Activated naive CD8-positive, alpha-beta T cell (primary cell): ENCODE data around the gene KCNJ14.

Experiments
- H3K27ac Mint-ChIP-seq: one replicate; pipeline ENCODE4 v1.8.0; 2021; ENCODE audit warnings: mixed read lengths
- H3K27me3 Mint-ChIP-seq: one replicate; pipeline ENCODE4 v1.8.0; 2021; ENCODE audit warnings: mixed read lengths
- H3K36me3 Mint-ChIP-seq: one replicate; pipeline ENCODE4 v1.8.0; 2021; ENCODE audit warnings: mixed read lengths
- H3K4me1 Mint-ChIP-seq: one replicate; pipeline ENCODE4 v1.8.0; 2021; ENCODE audit warnings: low read depth, mixed read lengths
- H3K4me3 Mint-ChIP-seq: one replicate; pipeline ENCODE4 v1.8.0; 2021; ENCODE audit warnings: mild to moderate bottlenecking, mixed read lengths
- H3K9me3 Mint-ChIP-seq: one replicate; pipeline ENCODE4 v1.8.0; 2021; ENCODE audit warnings: low read depth, mixed read lengths

Gene KCNJ14

DNA sequence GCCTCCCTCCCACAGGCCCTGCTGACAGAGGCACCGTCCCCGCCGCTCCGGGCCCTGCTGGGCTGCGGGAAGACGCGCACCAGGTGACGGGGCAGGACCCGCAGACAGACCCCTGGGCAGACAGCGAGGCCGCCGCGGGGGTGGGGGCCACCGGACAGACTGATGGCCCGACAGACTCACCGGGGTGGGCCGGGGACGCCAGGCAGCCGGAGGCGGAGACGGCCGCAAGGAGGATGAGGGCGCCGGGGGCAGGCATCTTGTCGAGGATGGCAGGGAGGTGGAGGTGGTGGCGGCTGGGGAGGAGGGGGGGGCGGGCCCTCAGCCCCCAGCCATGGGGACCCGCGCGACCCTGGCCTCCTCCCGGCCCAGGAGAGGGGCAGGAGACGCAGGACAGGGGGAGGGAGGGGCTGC, 56.0 kb downstream of the KCNJ14 start:
- H3K4me3 Mint-ChIP-seq = peak overlapping the region; percentile 88
- no peaks in the 10 kb centered on the region for H3K27me3 Mint-ChIP-seq
- peaks cover 8% of the 10 kb centered on the region for H3K4me1 Mint-ChIP-seq
- no peak overlapping the region for H3K27ac Mint-ChIP-seq
- no peaks in the 10 kb centered on the region for H3K9me3 Mint-ChIP-seq
- no peaks in the 10 kb centered on the region for H3K36me3 Mint-ChIP-seq

DNA sequence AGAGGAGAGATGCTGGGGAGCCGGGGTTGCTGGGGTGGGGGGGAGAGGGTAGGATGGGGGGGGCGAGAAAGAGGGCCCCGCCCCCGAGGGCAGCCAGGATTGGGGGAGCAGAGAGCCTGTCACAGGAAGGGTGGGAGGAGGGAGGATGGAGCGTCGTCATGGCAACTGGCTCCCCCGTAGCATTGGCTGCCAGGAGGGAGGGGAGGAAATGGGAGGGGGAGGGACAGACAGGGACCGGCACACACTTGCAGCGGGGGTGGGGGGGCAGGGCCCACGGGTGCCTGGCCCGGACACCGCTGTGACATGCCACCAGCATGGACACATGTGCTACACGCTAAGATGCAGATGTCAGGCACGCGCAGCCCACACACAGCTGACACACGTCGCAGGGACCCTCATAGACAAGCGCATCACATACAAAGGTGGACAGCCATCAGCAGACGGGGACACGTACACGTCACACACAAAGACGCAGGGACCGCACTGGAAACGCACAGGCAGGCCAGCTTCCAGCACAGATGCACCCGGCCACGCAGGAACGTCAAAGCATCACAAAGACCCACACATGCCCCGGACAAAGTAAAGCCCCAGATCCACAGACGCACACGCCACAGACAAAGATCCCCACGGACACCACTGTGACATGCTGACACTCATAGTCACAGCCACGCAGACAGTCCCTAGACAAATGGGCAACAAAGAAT, 56.6 kb downstream of the KCNJ14 start, which contains the start of gene LMTK3:
LMTK3 (minus strand) TSS at position 36 of the 704 bp plus-strand sequence. CDS start 259 bp downstream, outside the sequence.
- Mint-ChIP-seq H3K9me3 (no peaks in the 10 kb centered on the region), H3K4me1 (peaks cover 8% of the 10 kb centered on the region), H3K4me3 (peak within 1 kb of the TSS; percentile 88), H3K36me3 (no peaks in the 10 kb centered on the region), H3K27ac (peak within 1 kb of the TSS; percentile 58), H3K27me3 (no peaks in the 10 kb centered on the region)

DNA sequence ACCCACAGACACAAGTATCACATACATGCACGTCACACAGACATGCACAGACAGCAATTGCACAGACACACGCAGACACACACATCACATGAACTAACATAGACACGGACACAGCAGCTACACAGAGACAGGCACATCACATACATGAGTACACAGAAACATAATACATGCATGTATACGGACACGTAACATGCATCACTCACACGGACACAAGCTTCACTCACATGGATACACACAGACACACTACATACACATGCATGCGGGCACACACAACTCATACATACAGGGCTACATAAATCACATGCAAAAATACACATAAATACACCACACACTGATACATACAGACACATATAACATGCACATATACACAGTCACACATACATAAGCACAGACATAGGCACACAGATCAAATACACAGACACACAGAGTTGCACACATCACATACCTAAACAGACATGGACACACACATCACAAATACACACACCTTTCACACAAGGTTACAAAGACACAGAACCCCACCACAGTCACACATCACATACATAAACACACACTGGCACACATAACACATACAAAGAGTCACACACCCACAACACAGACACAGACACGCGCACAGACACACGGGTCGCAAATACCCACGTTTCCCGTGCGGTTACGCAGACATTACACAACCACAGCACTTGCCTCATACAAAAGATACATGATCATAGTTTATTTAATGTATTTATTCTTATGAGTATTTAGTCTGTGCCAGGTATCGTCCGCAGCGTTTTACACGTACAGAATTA, 57.3 kb downstream of the KCNJ14 start:
- Mint-ChIP-seq H3K27ac (no peak overlapping the region), H3K27me3 (no peaks in the 10 kb centered on the region), H3K36me3 (no peaks in the 10 kb centered on the region), H3K4me1 (peaks cover 8% of the 10 kb centered on the region), H3K4me3 (no peak overlapping the region), H3K9me3 (no peaks in the 10 kb centered on the region)

DNA sequence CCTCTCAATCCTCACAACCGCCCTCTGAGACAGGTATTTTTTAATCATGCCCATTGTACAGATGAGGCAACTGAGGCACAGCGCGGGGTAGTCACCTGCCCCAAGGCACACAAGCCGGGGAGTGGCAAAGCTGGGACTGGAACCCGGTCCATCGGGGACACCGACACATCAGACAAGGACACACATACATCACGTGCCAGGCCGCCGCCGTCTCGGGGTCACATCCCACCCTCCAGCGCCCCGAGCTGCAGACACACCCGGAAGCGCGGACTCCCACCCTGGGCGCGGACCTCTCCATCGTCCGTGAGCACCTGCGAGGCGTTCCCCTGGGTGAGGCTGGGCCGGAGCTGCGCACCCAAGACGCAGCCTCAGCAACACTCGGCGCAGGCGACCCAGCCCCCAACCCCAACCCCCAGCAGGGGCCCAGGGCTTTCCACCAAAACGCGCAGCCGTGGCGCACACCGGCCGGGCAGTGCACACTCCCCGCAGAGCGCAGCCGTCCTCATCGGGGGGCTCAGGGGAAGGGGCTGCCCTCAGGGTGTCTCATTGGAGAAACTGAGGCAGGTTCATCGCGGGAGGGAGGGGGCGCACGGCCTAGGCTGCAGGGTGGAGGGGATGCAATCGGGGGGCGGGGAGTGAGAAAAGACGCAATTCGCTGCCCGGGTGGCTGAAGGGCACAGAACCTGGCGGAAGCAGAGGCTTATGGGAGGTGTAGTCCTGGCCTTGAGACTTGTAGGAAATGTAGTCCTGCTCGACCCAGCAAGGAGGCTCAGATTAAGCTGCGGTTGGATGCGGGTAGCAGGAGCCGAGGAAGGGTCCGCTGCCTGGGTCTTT, 58.1 kb downstream of the KCNJ14 start:
- Mint-ChIP-seq H3K4me1 (peaks cover 8% of the 10 kb centered on the region), H3K9me3 (no peaks in the 10 kb centered on the region), H3K4me3 (no peak overlapping the region), H3K27me3 (no peaks in the 10 kb centered on the region), H3K36me3 (no peaks in the 10 kb centered on the region), H3K27ac (peak overlapping the region; percentile 14)

DNA sequence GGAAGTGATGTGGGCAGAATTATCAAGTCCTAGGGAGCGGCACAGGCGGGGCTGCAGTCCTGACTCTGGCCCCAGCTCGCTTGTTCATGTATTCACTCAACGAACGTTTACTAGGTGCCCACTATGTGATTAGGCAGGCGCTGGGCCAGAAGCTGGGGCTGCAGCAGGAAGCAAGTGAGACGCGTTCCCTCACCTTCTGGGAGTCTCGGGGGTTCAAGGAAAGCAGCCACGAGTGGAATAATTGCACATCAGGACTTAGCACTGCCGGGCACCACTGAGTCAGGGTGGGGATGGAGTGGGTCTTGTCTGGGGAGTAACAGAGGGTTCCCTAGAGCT, 58.7 kb downstream of the KCNJ14 start:
- peak overlapping the region; percentile 14 for H3K27ac Mint-ChIP-seq
- no peaks in the 10 kb centered on the region for H3K36me3 Mint-ChIP-seq
- no peak overlapping the region for H3K4me3 Mint-ChIP-seq
- H3K9me3 Mint-ChIP-seq = no peaks in the 10 kb centered on the region
- peaks cover 8% of the 10 kb centered on the region for H3K4me1 Mint-ChIP-seq
- no peaks in the 10 kb centered on the region for H3K27me3 Mint-ChIP-seq

DNA sequence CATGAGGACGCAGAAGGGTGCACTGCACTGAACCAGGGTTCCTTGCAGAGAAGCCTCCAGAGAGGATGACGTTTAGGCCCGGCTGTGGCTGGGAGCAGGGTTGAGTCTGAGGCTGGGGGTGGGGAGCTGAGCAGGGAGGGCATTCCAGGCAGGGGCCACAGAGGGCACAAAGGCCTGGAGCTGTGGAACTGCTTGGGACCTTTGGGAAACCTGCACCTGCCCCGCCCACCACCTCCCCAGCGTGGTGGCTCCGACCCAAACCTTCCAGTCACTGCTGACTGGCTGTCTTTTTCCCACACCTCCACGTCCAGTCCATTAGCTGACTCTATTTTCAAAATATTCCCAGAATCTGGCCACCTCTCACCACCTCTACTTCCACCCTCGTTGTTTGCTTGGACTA, 61.2 kb downstream of the KCNJ14 start:
- no peak overlapping the region for H3K4me3 Mint-ChIP-seq
- H3K36me3 Mint-ChIP-seq = no peaks in the 10 kb centered on the region
- H3K27me3 Mint-ChIP-seq = no peaks in the 10 kb centered on the region
- no peak overlapping the region for H3K27ac Mint-ChIP-seq
- H3K4me1 Mint-ChIP-seq = no peaks in the 10 kb centered on the region
- no peaks in the 10 kb centered on the region for H3K9me3 Mint-ChIP-seq
